Breast epithelium (tissue), 4 donors: Measurements from ENCODE around the gene MYG1. TPM values are rescaled to one million over a fixed set of nuclear protein-coding genes. Genes with fewer than 3 reads are reported as not detected.
"Not testable (repeated sequence)": the region's sequence is repeated elsewhere in the genome, so short reads cannot be mapped to it uniquely, and the experiment has no call there.

Experiments
- DNase-seq, 2 donors: peaks; one replicate each; pipeline ENCODE4 v3.0.0-alpha.2; 2019; ENCODE audit warnings: low spot score in 2 of 2
- H3K27ac ChIP-seq, 2 donors: fragments of 200-600 bp; sonication (generic) in 1 of 2; one replicate each; pipeline ENCODE4 v1.5.1; 2016 to 2019; ENCODE audit warnings: mild to moderate bottlenecking in 1 of 2
- H3K27me3 ChIP-seq, 2 donors: fragments of 200-600 bp; sonication (generic) in 1 of 2; one replicate each; pipeline versions ENCODE4 v1.5.1 to v1.6.0; 2017 to 2019; ENCODE audit warnings: control low read depth in 1 of 2, mild to moderate bottlenecking in 1 of 2
- H3K36me3 ChIP-seq: fragments of 200-600 bp; one replicate; pipeline ENCODE4 v1.5.1; 2019
- H3K4me1 ChIP-seq, 2 donors: fragments of 200-600 bp; sonication (generic); one replicate each; pipeline ENCODE4 v1.5.1; 2016 to 2019; ENCODE audit warnings: control low read depth in 1 of 2
- H3K4me3 ChIP-seq, 3 donors: fragments of 200-600 bp; sonication (generic); 1 replicate in 2 of 3; 2 replicates in 1 of 3; pipeline ENCODE4 v1.5.1; 2016 to 2019; ENCODE audit warnings: mild to moderate bottlenecking in 3 of 3, moderate library complexity in 2 of 3
- H3K9me3 ChIP-seq, 2 donors: fragments of 200-600 bp; sonication (generic) in 1 of 2; one replicate each; pipeline ENCODE4 v1.5.1; 2016 to 2019; ENCODE audit warnings: control low read depth in 1 of 2
- CTCF ChIP-seq, 3 donors: fragments of 450-650 bp; IDR thresholded peaks; one replicate each; pipeline ENCODE4 v1.5.1; 2016 to 2017; ENCODE audit warnings: antibody characterized with exemption in 3 of 3, mild to moderate bottlenecking in 3 of 3, moderate library complexity in 3 of 3
- POLR2A ChIP-seq: fragments of 450-650 bp; IDR thresholded peaks from one replicate; pipeline ENCODE4 v1.6.1; 2016; ENCODE audit warnings: antibody characterized with exemption, mild to moderate bottlenecking, moderate library complexity
- POLR2AphosphoS5 ChIP-seq, 3 donors: sonication (generic); formaldehyde crosslinking; IDR thresholded peaks; one replicate each; pipeline ENCODE4 v1.6.1; 2017; ENCODE audit warnings: antibody characterized with exemption in 3 of 3
- intact Hi-C: fragments of 100-400 bp; cut with DNase I; formaldehyde crosslinking; loops from one replicate; pipeline ENCODE4 v1.15.1; 2023; ENCODE audit warnings: low total_unique reads
- total RNA-seq, 3 donors: library from RNA; depleted of rRNA; stranded (reverse); fragments of >200 nt; gene quantifications; one replicate each; pipeline ENCODE4 v1.1.0, GENCODE V29; 2016

The MYG1 gene
- total RNA-seq, 3 donors from 2014 or later, result 35.7 to 63.8 (median 39.1) TPM

- no peak for DNase-seq
Observed at GRCh38 chr12:53325511-53326061, 26.1 kb downstream of the MYG1 start.

GRCh38 chr12:53326460-53327185 lies 27.1 kb downstream of the MYG1 start:
- Histone ChIP-seq H3K9me3 (no peaks in the 10 kb centered on the region), H3K4me3 (no peak overlapping the region), H3K36me3 (no peaks in the 10 kb centered on the region), H3K4me1 (peaks cover 0 to 4% of the 10 kb centered on the region in 2 donors), H3K27me3 (no peaks in the 10 kb centered on the region), H3K27ac (no peak overlapping the region)
- no peak for DNase-seq
- no peak for TF ChIP-seq CTCF (IDR thresholded peaks at IDR 0.05)
- no peak for TF ChIP-seq POLR2A
- no peak for TF ChIP-seq POLR2AphosphoS5 (IDR thresholded peaks at IDR 0.05)
- intact Hi-C loops, result no loop called here

More at GRCh38 chr12:53325511-53326061, 26.1 kb downstream of the MYG1 start:
- TF ChIP-seq CTCF (IDR thresholded peaks at IDR 0.05), result no peak
- Histone ChIP-seq H3K36me3 (no peaks in the 10 kb centered on the region), H3K4me1 (peaks cover 0 to 6% of the 10 kb centered on the region in 2 donors), H3K4me3 (peak overlapping the region; percentile 60 to 80 (median 63)), H3K9me3 (no peaks in the 10 kb centered on the region), H3K27me3 (no peaks in the 10 kb centered on the region), H3K27ac (peak overlapping the region; percentile 79 to 92)
- intact Hi-C loops, result no loop called here

- DNase-seq, result no peak
- H3K4me1 ChIP-seq, result no peaks in the 10 kb centered on the region
- no peak overlapping the region for H3K27ac ChIP-seq
- no peaks in the 10 kb centered on the region for H3K27me3 ChIP-seq
- H3K36me3 ChIP-seq, result no peaks in the 10 kb centered on the region
- H3K9me3 ChIP-seq, result no peaks in the 10 kb centered on the region
- intact Hi-C loops, result no loop called here
- TF ChIP-seq POLR2A (no peak), POLR2AphosphoS5 (IDR thresholded peaks at IDR 0.05) (no peak), CTCF (IDR thresholded peaks at IDR 0.05) (no peak)
- no peak overlapping the region for H3K4me3 ChIP-seq
Observed at GRCh38 chr12:53327435-53328042, 28.0 kb downstream of the MYG1 start.

GRCh38 chr12:53328043-53328435 lies 28.5 kb downstream of the MYG1 start:
- H3K4me1 ChIP-seq, result no peaks in the 10 kb centered on the region
- no peaks in the 10 kb centered on the region for H3K27me3 ChIP-seq
- no peak for TF ChIP-seq POLR2AphosphoS5 (IDR thresholded peaks at IDR 0.05)
- no peak for DNase-seq
- H3K4me3 ChIP-seq, result no peak overlapping the region
- no peak overlapping the region for H3K27ac ChIP-seq
- H3K36me3 ChIP-seq, result no peaks in the 10 kb centered on the region
- intact Hi-C loops, result no loop called here
- H3K9me3 ChIP-seq, result no peaks in the 10 kb centered on the region

GRCh38 chr12:53330671-53331070 lies 31.2 kb downstream of the MYG1 start:
- Histone ChIP-seq H3K4me1 (no peaks in the 10 kb centered on the region), H3K9me3 (no peaks in the 10 kb centered on the region), H3K27ac (no peak overlapping the region), H3K27me3 (peaks cover 0 to 8% of the 10 kb centered on the region in 2 donors), H3K4me3 (no peak overlapping the region), H3K36me3 (no peaks in the 10 kb centered on the region)
- no peak for TF ChIP-seq POLR2AphosphoS5 (IDR thresholded peaks at IDR 0.05)
- TF ChIP-seq POLR2A, result no peak
- no peak for TF ChIP-seq CTCF (IDR thresholded peaks at IDR 0.05)
- intact Hi-C loops, result no loop called here
- DNase-seq, result no peak

DNA sequence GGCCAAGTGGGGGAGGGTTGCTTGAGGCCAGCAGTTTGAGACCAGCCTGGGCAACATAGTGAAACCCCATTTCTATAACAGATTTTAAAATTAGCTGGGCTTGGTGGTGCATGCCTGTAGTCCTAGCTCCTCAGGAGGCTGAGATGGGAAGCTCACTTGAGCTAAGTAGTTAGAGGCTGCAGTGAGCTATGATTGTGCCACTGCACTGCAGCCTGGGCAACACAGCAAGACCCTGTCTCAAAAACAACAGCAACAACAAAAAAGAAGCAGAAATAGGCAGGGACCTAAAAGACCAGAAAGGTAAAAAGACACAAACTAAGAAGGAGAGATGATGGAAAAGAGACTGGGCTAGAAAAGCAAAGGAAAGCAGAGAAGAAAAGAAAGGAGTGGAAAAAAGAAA lies 32.8 kb downstream of the MYG1 start:
- H3K36me3 ChIP-seq, intact Hi-C loops, H3K27ac ChIP-seq, DNase-seq, H3K9me3 ChIP-seq, H3K4me1 ChIP-seq, H3K4me3 ChIP-seq: not testable (repeated sequence)
- H3K27me3 ChIP-seq, result peaks cover 0 to 14% of the 10 kb centered on the region in 2 donors
